Activated CD8-positive, alpha-beta memory T cell treated with anti-CD3 and anti-CD28 coated beads, Interleukin-2, amount 50 U/mL, for 1 hour (primary cell): ENCODE results near the gene AFG1L.
"Not testable (repeated sequence)": the region's sequence is repeated elsewhere in the genome, so short reads cannot be mapped to it uniquely, and the experiment has no call there.

ENCODE experiments used
- DNase-seq: peaks from one replicate; pipeline ENCODE4 v3.0.0-alpha.2; 2020; ENCODE audit errors: extremely low read depth

The AFG1L gene

DNA sequence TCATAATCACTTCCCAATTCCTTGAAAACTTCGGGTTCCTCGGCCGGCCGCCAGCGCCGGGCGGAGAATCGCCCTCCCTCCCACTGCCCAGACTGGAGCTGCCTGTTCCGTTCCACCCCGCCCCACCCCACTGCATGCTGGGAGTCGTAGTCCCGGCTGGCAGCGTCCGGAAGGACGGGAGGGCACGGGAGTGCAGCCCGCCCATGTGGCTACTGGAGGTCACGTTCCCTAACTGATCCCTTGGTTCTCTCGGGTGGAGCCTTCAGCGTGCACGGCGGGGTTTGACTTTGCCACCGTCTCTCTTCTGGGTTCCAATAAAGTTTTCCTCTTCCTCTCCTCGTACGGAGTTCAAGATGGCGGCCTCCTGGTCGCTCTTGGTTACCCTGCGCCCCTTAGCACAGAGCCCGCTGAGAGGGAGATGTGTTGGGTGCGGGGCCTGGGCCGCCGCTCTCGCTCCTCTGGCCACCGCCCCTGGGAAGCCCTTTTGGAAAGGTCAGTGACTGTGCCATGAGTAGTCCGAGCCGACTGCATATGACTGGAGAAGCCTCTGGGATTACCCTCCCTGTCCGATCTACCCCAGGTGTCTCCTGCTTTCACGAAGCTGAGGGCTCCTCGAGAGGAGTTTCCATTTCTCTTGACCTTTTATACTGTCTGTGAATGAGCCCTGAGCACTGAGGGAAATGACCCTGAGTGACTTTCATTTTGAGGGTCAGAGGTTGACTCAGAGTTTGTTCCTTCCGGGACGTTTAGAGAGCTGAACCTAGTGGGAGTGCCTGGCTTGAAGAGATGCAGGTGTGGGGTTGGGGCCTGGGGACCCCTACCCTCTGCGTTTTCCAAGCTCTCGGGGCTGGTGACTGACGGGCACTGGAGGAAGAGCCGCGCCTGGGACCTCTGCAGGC is at the start of gene AFG1L:
Gene AFG1L, plus strand, starts transcription at position 328 of the 899 bp plus-strand sequence. Its CDS starts 26 bp downstream, at position 354.
- peak; percentile 57 for DNase-seq

DNA sequence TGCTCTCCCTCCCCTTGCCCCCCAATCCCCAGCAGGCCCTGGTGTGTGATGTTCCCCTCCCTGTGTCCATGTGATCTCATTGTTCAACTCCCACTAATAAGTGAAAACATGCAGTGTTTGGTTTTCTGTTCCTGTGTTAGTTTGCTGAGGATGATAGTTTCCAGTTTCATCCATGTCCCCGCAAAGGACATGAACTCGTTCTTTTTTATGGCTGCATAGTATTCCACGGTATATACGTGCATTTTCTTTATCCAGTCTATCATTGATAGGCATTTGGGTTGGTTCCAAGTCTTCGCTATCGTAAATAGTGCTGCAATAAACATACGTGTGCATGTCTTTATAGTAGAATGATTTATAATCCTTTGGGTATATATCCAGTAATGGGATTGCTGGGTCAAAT is 49.8 kb upstream of the AFG1L start:
- DNase-seq, result not testable (repeated sequence)

DNA sequence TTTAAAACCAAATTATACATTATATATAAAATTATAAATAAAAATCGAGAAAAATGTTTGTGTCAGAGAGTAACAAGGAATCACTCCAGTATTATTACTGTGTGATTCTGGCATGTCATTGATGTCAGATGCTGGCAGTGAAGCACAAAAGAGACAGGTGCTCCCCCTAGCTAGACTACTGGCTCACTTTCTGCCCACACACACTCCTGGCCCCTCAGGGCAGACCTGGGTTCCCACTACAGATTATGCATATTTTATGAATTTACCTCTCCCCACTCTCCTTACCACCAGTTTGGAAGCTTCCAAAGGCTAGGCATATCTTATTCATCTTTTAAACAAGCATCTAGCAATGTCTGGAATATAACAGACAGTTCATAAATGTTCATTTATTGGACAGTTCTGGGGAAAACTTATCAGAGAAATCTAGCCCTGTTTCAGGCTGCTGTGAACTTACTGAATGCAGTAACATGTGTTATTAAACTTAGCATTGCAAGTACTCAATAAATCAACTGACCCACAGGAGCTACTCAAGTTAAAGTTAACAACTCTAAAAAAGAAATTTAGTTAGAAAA is 46.8 kb upstream of the AFG1L start:
- no peak for DNase-seq

DNA sequence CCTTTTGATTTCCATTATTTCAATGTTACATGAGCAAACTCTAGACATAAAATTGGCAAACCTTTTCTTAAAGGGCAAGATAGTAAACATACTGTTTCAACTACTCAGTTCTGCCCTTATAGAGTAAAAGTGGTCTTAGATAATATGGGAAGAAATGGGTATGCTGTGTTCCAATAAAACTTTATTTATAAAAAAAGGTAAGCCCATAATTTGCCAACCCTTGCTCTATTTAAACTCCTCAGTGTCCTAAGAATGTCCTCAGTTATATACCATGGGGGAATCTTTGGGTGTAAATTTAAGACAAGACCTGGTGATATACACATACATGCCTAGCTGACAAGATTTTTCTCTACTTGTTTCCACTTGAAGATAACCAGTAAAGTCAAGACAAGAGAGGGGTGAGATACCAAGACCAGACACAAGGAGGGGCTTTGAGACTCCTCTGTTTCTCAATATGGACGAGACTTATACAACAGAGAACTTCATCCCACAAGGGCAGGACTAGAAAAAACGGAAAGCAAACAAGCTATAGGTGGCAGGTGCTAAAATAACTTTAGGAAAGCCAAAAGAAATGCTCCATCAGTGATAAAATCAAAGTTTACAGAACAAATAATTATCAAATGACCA is 44.5 kb upstream of the AFG1L start:
- DNase-seq, result no peak

DNA sequence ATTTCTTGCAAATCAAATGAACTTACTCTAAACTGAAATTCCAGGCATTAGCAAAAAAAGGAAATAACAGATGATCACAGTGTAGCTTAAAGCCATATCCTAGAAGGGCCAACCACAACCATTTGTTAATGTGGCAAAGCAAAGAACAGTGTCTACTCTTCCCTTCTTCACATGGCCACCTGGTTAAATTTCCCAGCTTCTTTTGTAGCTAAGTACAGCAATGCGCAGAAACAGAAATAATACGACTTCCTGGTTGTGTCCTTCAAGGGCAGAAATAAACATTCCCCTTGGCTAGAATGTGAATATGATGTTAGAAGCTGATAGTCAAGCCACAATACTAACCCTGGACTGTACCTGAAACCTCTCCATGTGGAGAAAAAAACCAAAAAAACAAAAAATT is 43.6 kb upstream of the AFG1L start:
- DNase-seq, result no peak

DNA sequence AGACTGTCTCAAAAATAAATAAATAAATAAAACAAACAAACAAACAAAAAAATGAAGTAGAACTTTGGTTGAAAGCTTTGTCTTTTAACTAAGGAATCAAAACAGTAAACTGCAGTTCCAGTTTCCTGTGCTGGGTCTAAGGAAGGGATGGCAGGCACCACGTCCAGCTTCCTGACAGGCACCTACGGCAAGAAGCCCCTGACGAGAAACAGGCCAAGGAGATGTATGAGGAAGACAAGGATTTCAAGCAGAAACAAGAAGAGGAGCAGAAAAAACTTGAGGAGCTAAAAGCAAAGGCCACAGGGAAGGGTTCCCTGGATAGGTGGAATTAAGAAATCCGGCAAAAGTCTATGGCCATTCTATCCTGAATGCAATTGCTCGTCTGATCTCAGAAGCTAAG is 42.8 kb upstream of the AFG1L start:
- no peak for DNase-seq

DNA sequence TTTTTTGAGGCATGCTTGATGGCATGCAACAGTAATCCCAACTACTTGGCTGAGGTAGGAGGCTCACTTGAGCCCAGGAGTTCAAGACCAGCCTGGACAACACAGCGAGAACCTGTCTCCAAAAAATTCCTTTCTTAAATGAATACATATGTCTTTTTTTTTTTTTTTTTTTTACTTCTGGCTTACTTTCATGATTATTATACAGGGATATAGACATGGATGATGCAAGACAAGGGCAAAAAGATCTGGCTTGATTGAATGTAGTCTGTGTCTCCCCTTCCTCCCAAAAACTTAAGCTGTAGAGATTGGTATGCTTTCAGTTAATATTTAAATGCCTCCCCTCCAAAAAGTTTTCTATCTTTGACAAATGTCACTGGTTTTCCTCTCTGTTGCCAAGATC is 41.6 kb upstream of the AFG1L start:
- no peak for DNase-seq

DNA sequence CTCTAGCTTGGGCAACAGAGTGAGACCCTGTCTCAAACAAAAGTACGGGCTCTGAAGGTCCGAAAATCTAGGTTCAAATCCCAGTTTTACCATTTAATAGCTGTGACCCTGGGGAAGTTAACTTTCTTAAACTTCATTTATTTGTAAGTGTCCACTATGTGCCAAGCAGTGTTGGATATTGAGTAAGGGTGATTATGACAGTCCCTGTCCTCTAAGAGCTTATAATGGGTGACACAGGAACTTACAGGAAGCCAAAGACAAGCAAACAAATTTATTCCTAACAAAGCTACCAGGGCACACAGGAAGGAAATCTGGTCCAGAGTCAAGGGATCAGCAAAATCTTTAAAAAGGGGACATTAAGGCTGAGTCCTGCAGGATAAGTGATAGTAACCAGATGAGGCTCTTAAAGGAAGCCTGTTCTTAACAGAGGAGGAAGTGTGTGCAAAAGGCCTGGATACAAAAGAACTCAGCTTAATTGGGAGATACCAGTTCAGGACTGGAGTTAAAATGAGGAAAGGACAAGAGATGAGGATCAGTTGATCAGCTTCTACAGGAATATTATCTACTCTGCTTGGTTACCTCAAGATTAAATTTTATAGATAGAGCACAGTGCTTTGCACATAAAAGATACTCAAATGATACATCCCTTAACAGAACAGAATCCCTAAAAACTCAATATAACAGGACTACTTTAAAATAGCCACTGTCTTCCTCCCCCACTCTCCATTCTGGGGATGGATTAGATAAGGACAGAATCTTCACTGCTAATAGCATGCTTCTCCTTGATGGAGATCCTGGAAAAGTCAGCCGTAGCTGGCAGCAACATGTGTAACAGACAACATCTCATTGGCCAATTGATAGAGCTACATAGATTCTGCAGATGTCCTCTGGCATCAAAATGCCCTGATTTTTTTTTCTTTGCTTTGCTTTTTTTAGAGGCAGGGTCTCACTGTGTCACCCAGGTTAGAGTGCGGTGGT is 40.1 kb upstream of the AFG1L start:
- no peak for DNase-seq

DNA sequence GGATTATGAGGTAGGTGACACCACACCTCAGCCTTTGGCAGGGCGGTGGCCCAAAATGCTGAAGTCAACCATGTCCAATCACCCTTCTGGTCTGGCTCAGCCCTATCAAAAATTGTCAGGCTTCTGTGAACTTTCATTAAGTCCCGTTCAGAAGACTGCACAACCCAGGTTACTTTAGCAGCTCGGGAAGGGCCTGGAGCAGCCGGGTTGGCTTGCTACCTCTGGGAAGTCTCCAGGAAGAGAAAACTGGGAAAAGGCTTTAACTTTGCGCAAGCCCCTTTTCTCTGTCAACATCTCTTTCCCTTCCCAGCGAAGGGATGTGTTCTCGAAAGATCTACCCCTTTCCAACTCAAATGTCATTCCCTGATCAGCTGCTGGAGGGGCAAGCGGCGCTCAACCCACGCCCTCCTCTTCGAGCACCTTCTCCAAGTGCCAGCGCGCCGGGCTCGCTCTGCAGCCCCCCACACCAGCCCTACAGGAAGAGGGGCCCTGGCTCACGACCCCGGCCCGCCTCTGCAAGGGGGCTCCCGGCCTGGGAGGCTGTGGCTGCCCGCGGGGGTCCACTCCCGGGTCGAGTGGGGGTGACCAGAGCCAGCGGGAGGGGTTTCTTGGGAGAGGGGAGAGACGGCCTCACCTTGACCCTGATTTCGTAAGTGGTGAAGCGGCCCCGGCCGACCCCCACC is 34.6 kb upstream of the AFG1L start:
- no peak for DNase-seq

DNA sequence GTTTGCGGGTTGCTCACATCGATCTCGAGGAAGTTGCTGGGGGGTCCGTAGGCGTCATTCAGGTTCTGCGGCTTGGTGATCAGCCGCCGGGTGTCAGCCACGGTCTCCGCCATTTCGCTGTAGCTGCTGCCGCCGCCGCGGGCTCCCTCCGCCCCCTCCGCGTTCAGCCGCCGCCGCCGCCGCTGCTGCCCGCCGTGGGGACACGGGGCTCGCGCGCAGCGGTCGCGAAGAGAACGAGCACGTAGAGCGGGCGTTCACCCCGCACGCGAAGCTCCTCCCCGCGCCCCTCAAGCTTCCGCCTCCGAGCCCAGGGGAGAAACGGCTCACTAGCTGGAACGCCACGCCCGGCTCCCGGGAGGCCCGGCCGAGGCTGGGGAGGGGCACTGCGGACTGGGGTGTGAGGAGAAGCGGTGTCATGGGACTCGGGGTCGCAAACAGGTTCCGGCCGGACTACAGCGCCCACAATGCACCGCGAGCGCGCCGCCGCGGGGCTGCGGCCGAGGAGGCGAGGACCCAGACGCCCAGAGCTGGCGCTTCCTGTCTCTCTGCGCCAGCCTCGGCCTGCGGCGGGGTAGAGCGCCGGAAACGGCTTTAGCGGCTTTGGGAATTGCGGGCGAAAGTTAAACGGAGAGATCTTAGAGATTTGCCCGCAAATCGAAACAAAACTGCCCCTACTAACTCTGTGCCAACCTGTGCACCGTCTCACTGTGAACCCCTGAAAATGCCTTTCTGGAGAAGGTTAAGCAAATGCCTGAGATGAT is 33.9 kb upstream of the AFG1L start, which contains the start of gene SNX3:
Gene SNX3, minus strand, starts transcription at position 232 of the 761 bp plus-strand sequence. Its CDS starts 119 bp downstream, at position 113.
- peak; percentile 51 for DNase-seq

DNA sequence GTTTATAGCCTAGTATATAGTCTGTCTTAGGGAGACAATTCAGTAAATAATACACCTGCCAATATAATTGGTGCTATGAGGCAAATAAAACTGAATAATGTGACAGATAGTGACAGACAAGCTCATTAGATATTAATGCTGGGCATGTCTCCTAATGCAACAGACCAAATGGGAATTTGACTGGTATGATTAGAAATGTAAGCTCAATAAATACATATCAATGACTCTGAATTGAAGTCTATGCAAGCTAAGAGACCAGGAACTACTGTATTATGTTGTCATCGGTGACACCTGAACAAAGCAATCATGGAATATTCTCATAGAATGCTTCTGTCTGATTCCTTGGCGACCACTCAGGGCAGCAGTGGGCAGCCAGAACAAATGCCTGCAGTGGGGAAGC is 31.5 kb upstream of the AFG1L start:
- DNase-seq, result no peak

DNA sequence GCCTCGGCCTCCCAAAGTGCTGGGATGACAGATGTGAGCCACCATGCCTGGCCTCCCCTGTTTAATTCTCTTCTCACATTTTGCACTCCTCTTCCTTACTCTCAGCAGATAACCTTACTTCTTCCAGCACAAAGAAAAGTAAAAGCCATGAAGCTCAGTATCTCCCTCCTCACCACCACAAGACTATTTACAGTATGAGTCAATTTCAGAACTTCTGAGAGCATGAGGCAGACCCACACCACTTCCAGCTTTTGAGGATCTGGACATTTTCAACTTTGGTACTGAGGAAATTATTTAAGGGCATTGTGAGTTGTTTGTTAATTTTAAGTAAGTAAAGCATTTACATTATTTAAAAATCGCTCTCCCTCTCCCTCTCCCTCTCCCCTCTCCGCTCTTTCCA is 26.0 kb upstream of the AFG1L start:
- no peak for DNase-seq

DNA sequence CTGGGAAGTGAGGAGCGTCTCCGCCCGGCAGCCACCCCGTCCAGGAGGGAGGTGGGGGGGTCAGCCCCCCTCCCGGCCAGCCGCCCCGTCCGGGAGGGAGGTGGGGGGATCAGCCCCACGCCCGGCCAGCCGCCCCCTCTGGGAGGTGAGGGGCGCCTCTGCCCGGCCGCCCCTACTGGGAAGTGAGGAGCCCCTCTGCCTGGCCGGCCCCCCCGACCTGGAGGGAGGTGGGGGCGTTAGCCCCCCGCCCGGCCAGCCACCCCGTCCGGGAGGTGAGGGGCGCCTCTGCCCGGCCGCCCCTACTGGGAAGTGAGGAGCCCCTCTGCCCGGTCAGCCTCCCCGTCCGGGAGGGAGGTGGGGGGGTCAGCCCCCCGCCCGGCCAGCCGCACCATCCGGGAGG is 24.9 kb upstream of the AFG1L start:
- not testable (repeated sequence) for DNase-seq

DNA sequence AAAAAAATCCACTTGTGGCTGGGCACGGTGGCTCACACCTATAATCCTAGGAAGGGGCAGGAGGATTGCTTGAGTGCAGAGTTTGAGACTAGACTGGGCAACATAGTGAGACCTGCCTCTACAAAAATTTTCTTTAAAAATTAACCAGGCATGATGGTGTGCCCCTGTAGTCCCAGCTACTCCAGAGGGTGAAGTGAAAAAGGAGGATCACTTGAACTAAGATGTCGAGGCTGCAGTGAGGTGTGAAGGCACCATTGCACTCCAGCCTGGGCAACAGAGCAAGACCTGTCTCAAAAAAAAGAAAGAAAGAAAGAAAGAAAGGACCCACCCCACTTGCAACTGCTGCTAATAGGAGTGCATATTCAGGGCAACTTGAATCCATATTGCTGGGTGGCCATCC is 20.3 kb upstream of the AFG1L start:
- DNase-seq, result no peak

DNA sequence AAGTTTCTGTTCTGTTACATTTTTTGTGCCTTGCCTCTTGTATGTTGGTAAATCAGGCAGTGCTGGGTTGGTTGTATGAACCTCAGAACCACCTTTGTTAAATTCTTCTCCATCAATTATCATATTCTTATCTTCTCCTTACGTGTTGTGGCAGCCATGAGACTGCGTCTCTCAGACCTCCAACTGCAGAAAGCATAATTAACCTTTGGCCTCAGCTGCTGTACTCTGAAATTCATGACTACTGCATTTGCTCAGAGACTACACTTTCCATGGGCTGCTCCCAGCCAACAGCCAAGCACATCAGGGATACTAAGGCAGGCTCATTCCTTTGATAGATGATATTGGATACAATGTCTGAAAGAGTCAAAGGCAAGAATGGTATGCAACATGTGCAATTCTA is 18.9 kb upstream of the AFG1L start:
- no peak for DNase-seq

DNA sequence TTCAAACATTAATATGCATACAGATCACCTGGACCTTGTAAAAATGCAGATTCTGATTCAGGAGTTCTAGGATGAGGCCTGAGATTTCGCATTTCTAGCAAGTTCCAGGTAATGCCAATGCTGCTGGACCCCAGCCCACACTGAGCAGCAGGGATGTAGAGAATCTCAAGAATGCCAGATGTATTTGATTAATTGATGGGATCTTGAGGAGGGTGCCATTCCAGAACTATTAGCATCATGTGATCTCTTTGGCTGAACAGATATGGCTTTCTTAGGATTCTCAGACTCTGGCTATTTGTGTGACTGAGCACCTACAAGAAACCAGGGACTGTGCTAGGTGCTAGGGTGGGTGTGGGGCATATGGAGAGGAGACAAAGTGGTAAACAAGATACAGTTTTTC is 17.6 kb upstream of the AFG1L start:
- no peak for DNase-seq

DNA sequence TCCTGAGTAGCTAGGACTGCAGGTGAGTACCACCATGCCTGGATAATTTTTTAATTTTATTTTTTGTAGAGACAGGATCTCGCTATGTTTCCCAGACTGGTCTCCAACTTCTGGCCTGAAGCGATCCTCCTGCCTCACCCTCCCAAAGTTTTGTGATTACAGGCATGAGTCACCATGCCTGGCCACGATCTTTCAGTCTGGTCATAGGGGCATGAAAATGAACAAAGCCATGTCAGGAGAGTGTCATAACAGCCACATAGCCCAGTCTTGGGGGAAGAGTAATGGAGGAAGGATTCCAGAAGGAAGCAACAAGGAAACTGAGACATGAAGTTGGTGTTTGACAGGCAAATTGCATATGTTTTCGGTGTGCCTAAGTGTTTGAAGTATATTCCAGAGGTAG is 17.0 kb upstream of the AFG1L start:
- DNase-seq, result no peak

DNA sequence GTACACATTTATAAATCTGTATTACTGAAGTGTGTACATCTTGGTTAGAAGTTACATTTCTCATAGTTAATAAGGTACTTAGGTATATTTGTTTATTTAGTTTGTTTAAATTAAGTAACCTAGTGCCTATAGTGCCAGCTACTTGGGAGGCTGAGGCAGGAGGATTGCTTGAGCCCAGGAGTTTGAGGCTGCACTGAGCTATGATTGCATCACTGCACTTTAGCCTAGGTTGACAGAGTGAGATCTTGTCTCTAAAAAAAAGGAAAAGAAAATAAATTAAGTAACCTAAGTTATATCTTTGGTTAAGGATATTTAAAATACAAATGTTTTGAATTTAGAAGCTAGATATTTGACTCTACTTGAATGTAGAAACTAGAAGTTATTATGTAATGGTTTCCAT is 9.5 kb upstream of the AFG1L start:
- no peak for DNase-seq

DNA sequence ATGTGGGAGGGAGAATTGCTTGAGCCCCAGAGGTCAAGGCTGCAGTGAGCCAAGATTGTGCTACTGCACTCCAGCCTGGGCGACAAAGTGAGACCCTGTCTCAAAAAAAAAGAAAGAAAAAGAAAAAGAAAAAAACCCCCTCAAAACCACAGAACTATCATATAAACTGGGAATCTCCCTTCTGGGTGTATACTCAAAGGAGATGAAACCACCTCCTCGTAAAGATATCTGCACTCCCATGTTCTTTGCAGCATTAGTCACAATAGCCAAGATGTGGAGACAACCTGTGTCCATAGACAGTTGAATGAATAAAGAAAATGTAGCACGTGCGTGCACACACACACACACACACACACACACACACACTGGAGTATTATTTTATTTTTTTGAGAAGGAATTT is 8.5 kb upstream of the AFG1L start:
- DNase-seq, result no peak

DNA sequence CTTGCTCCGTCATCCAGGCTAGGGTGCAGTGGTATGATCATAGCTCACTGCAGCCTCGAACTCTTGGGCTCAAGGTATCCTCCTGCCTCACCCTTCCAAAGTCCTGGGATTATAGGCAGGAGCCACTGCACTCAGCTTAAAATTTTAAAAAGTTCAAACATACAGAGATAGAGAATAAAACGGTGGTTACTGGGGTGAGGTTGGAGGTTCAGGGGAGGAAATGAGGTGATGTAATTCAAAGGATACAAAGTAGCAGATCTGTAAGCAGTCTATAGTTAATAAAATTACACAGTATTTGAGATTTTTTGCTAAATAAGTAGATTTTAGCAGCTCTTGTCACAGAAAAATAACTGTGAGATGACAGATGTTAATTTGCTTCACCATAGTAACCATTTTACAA is 7.5 kb upstream of the AFG1L start:
- DNase-seq, result no peak
